OCI-M1 (cell line): ENCODE results near the gene KIFAP3.
A peak's percentile ranks its signal among the peaks of the same experiment; 100 is the strongest.

ENCODE experiments used
- DNase-seq: peaks from one replicate; lab custom pipeline; 2025; lab: John Stamatoyannopoulos, UW

KIFAP3 gene

DNA sequence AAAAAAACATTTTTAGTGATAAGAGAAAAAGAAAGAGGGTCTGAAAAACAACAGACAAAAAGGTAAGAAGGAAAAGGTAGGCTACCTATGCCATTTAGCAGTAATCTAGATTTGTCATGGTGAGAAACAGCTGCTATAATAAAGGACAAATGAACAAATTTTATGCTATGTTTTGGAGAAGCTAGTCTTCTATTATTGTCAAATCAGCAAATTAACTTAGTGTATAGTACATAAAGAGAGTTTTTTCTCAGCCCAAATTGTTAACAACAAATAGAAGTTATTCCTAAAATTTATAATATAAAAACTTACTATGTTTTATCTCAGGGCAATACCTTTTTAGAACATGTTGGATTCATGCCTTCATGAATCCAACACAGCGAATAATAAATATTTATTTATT lies 88.7 kb downstream of the KIFAP3 start:
- DNase-seq: no peak

DNA sequence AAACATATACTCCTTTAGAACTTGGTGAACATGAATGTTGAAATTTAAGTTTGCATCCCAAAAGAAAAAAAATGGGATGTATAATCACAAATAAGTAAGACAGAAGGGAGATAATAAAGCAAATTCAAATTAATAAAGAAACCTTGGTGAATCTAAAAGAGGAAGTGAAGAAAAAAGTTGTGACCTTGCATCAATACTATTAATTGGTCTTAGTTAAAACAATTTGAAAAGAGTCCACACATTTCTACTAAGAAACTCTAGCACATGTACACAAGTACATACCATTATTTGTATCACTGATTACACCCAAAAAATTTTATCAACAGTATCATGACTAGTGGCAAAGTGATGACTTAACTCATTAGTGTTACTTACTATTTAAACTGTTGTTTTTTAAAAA lies 100.4 kb downstream of the KIFAP3 start:
- no peak for DNase-seq

DNA sequence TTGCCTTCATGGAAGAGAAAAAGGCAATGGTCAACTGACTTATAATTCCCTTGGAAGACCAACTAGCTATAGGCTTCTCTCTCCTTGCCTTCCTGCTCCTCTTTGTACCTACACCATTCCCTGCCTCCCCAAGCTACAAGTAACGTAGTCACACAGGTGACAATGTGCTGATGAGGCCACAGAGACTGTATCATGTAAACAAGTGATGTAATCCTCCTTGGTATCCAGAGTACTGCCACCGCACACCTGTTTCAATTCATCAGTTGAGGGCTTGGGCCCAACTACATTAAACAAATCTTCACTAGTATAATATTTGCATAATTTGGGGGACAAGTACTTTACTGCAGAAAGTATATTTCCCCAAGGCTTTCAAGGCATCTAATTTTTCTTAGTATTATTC lies 104.4 kb downstream of the KIFAP3 start:
- DNase-seq: no peak

DNA sequence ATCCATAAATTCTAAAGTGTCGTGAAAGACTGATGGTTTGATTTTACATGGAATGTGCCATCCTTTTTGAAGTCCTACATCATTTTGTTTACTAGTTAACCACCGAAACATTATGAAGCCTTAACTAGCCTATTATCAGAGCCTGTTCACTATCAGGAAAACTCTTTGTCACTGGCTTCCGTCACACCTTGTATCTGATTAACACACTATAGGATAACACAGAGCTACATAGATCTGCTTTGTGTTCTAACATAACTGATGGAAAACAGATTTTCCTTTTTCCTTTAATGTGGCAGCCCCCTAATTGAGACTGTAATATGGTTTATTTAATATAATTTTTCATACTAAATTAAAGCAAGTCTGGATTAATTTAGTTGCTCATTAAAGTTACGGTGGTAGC lies 106.3 kb downstream of the KIFAP3 start:
- no peak for DNase-seq

DNA sequence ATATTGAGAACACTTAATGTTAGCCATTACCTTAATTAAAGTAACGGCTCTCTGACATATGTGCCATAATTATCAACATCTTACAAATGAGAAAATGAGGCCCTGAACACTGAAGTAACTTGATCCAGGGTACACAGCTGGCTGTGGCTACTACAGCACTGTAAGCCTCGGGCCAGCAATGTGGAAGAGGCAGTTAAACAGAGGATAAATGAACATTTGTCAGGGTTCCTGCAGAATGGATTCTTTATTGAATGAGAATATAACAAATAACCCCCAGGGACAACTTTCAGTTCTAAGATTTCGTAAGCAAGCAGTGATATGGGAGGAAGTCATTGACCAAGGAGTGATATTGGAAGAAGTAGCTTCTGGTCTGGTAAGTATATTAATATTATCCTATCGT lies 110.3 kb downstream of the KIFAP3 start:
- DNase-seq: no peak

DNA sequence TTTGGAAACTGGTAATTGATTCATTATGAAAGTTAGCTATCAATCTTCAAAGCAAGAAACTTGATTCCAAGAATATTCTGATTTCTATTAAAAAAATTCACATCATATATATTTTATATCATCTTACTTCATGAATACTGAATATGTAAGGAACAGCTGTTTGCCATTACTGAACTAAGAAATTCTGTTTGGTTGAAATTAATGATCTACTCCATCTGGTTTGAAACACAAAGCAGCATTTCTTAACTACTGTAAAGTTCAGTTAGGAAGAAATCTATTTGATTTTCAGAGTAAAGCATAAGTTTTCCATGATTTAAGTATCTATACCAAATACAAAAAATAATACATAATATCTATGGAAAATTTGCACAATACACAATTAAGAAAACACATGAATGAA lies 114.8 kb downstream of the KIFAP3 start:
- no peak for DNase-seq

DNA sequence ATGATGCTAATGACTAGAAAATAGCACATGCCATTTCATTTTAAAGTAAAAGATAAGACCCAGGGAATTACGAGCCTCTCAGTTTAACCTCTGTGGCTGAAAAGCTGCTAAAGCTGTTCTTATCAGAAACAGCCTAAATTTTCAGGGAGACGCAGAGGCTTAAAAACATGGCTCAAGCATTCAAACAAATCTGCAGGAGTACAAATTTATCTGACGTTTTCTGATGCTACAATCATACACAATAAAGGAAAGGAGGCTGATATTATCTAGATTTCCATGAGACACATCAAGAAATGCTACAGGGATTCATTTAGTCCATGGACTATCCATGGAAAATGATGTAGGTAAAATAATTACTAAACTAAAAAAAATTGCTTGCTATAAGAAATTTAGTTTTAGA lies 115.5 kb downstream of the KIFAP3 start:
- DNase-seq: no peak

DNA sequence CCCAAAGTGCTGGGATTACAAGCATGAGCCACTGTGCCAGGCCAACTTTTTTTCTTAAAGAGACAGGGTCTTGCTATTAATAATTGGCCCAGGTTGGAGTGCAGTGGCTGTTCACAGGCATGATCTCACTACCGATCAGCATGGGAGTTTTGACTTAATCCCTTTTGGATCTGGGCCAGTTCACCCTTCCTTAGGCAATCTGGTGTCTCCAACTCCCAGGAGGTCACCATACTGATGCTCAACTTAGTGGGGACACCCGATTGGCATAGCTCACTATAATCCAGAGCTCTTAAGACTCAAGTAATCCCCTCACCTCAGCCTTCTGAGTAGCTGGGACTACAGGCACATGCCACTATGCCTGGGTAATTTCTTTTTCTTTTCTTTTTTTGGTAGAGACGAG lies 116.6 kb downstream of the KIFAP3 start:
- no peak for DNase-seq

DNA sequence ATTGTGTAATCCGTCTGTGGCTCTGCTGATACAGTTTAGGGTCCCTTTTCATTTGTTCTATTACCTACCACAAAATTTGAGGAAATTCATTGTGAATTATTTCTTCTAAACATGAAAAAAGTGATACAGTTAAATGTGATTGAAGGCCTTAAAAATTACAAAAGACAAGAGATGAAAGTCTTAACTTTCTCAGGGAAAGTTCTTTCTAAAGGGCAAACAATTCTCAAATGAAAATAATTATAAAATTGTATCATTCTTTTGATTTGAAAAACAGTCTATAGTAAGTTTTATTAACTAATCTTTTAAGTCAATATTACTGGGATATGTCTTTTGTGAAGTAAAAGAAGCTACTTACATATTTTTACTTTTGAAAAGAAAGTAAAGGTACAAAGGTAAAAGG lies 123.4 kb downstream of the KIFAP3 start:
- no peak for DNase-seq

DNA sequence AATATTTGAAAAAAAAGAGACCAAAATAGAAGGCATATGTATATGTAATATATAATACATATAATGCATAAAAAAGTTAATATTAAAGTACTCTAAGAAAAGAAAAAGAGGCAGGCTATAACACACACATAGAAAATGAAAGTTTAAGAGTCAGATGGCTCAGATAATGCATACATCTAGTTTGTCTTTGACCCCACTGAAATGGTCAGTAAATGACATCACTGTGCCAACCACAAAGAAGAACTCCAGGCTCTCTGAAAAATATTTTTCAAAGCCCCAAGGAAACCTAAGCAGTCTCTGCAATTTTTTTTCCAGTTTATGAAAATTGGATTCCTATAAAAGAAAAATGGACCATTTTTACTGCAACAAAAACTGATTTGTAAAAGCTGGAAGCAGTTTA lies 125.4 kb downstream of the KIFAP3 start:
- peak; percentile 72 for DNase-seq

DNA sequence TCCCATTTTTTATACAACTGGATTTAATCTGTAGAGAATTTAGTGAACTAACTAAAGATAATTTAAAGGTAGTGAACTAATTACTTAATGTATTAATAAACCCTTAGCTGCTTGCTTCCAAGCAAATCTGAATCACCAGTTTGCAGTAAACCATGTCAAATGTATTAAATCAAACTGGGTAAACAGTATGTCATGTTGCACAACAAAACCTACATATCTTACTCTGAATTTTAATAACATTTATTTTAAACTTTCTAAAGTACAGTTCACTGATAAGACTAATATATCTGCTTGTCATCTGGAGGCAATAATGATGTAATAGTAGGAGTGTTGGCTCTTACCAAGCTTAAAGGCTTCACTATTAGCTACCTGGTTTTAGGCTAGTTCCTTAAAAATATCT lies 128.3 kb downstream of the KIFAP3 start:
- DNase-seq: no peak

DNA sequence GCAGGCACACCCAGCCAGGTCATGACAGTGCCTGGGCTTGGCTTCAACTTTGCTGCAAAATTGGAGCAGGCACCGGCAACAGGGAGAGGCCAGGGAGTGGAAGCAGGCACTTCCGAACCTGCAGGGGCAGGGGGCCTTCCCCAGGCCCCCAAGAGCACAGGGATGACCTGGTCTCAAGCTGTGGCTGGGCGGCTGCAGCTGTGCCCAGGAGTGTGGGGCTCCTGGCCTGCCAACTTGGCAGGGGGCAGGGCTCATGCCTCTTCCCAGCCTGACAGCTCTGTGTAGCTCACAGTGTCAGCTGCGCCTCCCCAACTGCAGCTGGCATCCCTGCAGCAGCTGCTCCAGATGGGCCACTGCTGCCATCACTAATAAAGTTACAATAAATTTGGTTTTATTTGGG lies 129.3 kb downstream of the KIFAP3 start:
- no peak for DNase-seq

DNA sequence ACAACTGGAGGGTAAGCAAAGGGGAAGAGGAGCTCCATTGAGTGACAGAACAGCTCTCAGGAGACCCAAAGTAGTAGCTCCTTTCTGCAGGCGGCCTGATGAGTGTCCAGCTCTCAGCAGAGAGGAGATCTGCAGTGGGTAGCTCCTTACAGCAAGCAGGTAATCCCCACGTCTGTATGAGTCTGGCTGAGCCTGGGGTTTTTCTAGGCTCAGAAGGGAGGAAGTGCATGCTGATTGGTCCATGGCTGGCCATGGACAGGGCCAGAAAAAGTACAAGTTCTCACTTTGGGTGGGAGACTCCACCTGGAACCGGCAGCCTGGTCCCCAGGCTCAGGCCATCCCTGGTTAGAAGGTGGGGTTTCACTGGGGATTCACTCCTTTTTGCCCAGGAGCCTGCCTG lies 129.9 kb downstream of the KIFAP3 start:
- DNase-seq: no peak

DNA sequence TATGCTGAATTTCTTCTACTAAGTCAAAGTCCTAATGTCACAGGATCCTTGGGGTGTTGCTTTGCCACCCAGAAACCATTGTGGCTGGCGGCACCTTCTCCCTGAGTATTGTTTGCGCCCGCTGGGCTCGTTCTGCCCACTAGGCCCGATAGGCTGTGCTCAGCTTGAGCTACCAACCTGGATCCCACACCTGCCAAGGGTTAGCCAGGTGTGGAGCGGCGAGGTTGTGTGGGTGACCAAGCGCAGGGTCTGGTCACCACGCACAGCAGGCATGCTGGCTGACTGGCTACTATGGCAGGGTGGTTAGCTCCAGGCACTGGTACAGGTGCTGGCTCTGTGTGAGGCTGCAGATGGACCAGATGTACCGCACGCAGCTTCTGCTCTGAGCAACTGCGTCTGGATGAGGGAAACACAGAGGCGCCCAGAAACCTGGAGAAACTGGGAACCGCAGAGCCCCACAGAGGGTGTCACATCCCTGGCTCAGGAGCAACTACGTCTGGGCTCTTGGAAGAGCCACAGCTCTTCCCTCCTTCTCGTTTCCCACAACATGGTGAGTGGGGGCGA lies 130.4 kb downstream of the KIFAP3 start:
- DNase-seq: no peak

DNA sequence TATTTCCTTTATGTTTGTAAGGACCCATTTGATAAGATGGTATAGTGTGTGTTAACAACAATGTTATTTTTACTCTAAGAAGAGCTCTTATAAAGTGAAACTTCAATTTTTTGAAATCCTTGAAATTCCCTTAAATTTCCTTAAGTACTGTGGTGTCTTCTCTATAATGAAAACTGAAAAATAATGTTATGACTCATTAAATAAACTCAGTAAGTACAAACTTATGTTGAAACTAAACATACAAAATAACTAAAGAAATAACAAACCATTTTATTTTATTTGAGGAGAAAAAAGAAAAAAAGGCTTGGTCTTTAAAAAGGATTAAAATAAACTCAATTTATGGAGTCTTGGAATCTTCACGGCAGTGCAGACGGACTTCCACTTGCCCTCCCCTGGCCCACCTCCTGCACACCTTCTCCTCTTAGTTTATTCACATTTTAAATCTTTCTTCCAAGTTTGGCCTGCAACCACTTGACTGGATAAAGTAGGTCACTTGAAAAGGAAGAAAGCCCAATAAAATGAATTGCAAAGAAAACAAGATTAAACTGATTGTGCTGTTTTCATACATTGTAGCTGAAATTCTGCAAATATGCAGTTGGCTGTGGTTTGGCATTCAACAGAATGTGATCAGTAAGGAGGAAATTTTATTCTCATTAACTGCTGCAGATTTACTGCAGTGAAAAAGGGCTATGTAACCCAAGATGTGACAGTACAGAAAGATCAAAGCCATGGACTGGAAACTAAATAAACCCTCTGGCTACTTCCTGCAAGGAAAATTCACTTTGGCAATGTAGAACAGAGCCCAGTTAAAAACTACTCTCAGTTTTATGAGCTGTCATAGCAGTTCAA lies 132.3 kb downstream of the KIFAP3 start:
- DNase-seq: no peak

DNA sequence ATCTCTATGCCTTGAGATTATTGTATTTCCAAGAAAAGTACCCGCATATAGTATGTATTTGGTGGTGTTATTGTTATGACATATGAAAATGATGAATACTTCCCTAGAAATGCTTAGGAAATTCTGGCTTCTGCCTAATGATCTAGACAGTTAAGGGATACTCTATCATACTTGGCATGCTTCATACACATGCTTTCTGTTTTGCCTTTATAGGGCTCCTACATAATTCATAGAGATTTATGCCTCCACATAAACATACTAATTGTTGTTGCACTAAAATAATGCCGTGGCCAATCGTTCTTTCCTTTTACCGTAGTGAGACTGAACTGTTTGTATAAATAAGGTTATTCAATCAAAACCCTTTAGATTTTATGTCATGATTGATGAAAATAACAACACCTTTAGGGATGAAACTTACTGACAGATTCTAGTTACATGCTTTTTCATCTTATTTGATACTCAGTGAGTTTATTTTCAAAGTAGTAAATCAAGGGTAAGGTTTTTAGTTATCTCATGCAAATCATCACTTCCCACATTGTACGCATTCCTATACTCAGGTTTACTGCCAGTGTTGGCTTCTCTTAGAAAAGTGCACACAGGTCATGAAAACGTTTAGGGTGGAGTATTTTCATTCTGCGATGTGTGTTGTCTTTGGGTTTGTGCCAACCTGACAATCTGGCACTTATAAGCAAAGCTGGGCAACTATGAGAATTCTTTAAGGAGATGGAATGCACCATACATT lies 140.3 kb downstream of the KIFAP3 start:
- DNase-seq: no peak

DNA sequence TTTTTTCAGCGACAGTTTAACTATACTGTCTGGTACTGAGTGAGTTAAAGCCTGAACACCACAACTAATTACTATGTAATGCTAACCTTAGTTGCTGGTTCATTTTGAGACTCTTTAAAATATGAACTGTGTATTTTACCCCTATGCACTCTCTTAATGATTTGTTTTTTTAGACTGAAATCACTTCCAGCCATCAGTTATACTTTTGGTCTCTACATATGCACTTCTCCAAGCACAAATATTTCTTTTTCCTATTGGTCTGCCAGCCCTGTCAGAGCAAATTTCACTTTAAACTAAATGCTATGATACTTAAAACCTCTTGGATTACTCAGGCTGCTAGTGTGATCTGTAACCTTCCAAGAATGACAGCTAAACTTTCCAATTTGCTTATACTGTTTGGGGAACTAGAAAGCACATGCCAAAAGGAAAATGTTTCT lies 142.7 kb downstream of the KIFAP3 start:
- no peak for DNase-seq

DNA sequence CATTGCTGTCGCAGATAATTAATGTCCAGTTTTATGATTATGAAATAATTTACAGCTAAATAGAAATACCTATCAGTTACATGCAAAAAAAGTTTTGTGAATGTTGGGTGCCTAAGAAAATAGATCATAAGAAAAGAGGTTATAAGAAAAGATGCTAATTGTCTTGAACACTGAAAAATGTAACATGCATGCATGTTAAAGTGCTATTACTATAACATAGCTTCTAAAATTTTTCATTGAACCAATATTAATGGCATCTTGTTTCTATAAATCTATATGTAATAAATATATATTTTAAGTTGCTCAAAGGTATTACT lies 145.3 kb downstream of the KIFAP3 start:
- DNase-seq: no peak

DNA sequence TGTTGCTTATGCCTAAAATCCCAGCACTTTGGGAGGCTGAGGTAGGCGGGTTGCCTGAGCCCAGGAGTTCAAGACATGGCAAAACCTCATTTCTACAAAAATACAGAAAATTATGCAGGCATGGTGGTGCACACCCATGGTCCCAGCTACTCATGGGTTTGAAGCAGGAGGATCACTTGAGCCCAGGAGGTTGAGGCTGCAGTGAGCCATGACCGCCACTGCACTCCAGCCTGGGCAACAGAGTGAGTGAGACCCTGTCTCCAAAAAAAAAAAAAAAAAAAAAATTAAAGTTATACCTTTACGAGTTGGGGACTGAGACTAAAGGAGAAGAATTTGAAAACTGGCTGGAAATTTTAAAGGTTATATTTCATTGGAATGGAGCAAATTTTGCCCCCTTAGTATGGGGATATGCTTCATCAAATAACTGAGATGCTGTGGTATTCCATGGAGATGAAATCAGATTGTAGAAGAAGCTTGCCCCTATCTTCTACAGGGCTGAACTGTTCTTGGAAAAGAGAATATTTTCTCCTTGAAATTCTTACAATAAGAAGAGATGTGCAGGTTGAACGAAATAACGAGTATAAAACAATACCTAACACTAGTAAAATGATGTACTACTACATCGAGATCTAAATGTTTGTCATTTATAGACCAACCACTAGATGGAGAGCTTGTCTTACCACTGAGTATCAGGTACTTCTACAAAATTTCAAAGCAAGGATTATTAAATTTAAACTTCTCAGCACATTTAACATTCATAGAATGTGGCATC lies 145.9 kb downstream of the KIFAP3 start:
- peak; percentile 73 for DNase-seq

DNA sequence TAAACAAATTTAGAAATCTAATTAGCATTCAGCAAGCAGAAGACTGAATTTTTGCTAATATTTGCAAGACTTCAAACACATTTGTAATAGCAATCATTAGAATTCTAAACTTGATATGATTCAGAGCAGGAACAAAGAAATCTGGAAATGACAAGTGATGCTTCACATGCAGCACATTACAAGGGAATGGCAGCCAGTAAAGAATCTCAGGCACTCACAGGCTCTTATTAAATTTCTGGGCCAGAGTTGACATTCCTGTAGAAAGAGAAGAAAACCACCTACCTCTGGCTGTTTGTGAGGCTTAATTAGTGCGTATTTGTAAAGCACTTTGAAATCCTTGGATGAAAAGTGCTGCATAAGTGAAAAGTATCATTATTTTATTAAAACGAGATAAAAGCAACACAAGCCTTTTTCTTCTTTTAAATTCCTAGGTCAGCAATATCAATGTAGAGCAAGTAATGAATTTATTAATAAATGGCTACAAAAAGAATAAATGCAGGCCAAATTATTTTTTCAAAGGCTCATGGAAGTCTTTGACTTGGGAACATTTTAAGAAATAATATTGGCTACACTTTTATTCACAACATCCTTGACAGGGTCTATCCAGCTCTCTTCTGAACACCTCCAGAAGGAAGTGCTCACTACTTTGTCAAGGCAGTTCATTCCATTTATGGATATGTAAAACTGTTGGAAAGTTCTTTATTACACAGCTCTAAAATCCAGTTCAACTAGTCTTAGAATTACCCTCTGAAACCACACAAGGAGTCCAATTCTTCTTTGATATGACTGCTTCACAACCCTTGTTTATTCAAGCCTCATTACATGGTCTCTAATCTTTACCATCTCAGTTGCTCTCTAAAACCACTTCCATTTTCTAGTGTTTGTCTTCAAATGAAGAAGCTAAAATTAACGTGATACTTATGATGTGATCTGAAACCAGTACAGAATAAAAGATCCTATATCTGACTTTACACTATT lies 148.7 kb downstream of the KIFAP3 start:
- DNase-seq: peak; percentile 60

DNA sequence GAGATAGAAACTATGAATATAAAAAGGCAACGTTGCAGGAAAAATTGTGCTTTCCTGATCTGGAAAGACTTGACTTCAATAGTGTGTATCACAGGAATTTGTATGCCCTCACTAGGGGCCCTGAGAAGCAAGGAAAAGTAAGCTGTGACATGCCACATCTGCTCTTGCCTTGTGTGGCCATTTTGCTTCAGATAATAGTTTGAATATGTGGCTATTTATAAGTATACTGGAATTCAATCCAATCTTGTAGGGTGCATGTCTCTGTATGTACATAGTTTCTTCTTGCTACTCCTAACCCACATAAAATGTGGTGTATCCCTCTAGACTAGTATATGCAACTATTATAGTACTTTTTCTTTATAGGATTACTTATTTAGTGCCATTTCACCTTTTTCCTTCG lies 149.7 kb downstream of the KIFAP3 start:
- DNase-seq: no peak
